Colonic mucosa (tissue), 4 donors: ENCODE measurements around the gene SLC19A1. TPM values are rescaled to one million over a fixed set of nuclear protein-coding genes. Genes with fewer than 3 reads are reported as not detected.
A peak's percentile ranks its signal among the peaks of the same experiment; 100 is the strongest.

Source experiments
- DNase-seq: peaks from one replicate; pipeline ENCODE4 v3.0.0-alpha.2; 2020
- H3K27ac ChIP-seq: fragments of 200-600 bp; one replicate; pipeline ENCODE4 v1.8.0; 2021
- H3K27me3 ChIP-seq: fragments of 200-600 bp; one replicate; pipeline ENCODE4 v1.8.0; 2021
- H3K36me3 ChIP-seq: fragments of 200-600 bp; one replicate; pipeline ENCODE4 v1.8.0; 2021
- H3K4me1 ChIP-seq: fragments of 200-600 bp; one replicate; pipeline ENCODE4 v1.8.0; 2021; ENCODE audit warnings: mild to moderate bottlenecking
- H3K4me3 ChIP-seq: fragments of 200-600 bp; one replicate; pipeline ENCODE4 v1.8.0; 2021
- H3K9ac ChIP-seq, 2 donors: one replicate each; pipeline ENCODE4 v1.7.0; 2013; ENCODE audit warnings: control low read depth in 2 of 2, low read depth in 2 of 2, low read length in 2 of 2
- H3K9me3 ChIP-seq: fragments of 200-600 bp; one replicate; pipeline ENCODE4 v1.8.0; 2021
- intact Hi-C: fragments of 100-400 bp; cut with DNase I; formaldehyde crosslinking; loops from one replicate; pipeline ENCODE4 v1.14.1; 2022
- total RNA-seq, 2 donors: library from RNA; stranded (reverse); fragmentation: NEBNext Ultra II Directional in 1 of 2; extraction: Animal tissue kit (Norgen Biotek cat#: 25700) in 1 of 2; gene quantifications; one replicate each; pipeline ENCODE4 v1.2.1, GENCODE V29; 2021
- TF ChIP-seq, protein P1 (sequence below): fragments of 200-600 bp; IDR thresholded peaks from one replicate; pipeline ENCODE4 v1.8.0; 2022; ENCODE audit warnings: antibody characterized with exemption, mild to moderate bottlenecking
- donor health status: healthy.
- donor health status: DM: no; HTN: no; CAD: no.
- donor health status: DM: no; HTN: no; CAD: no.

SLC19A1 gene
- total RNA-seq, 2 donors from 2014 or later = 10.7 to 25.3 TPM

DNA sequence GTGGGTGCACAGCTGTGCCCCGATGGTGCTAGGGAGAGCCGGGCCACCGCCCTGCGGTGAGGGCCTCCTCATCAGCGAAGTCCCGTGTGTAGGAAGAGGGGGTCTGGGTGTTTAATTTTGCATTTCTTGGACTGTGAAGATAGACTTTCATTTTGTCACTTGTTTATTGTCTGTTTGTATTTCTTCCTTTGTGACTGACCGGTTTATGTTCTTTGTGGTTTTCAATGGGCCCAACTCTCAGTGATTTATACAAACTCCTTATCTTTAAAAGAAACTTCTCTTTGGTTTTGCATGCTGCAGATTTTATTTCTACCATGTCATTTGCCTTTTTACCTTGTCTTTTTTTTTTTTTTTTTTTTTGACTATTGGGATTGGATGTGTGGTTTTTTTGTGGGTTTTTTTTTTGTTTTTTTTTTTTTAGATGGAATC, 72.1 kb downstream of the SLC19A1 start:
- Histone ChIP-seq H3K36me3 (no peaks in the 10 kb centered on the region), H3K9me3 (no peaks in the 10 kb centered on the region), H3K9ac (peak overlapping the region in 1 of 2 donors; percentile 21), H3K4me1 (no peaks in the 10 kb centered on the region), H3K27ac (no peak overlapping the region), H3K27me3 (no peaks in the 10 kb centered on the region), H3K4me3 (no peak overlapping the region)
- DNase-seq = no peak
- TF ChIP-seq, protein P1, sequence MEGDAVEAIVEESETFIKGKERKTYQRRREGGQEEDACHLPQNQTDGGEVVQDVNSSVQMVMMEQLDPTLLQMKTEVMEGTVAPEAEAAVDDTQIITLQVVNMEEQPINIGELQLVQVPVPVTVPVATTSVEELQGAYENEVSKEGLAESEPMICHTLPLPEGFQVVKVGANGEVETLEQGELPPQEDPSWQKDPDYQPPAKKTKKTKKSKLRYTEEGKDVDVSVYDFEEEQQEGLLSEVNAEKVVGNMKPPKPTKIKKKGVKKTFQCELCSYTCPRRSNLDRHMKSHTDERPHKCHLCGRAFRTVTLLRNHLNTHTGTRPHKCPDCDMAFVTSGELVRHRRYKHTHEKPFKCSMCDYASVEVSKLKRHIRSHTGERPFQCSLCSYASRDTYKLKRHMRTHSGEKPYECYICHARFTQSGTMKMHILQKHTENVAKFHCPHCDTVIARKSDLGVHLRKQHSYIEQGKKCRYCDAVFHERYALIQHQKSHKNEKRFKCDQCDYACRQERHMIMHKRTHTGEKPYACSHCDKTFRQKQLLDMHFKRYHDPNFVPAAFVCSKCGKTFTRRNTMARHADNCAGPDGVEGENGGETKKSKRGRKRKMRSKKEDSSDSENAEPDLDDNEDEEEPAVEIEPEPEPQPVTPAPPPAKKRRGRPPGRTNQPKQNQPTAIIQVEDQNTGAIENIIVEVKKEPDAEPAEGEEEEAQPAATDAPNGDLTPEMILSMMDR = no peak
- intact Hi-C loops = no loop called here

- Histone ChIP-seq H3K4me3 (no peak overlapping the region), H3K27ac (no peak overlapping the region), H3K27me3 (no peaks in the 10 kb centered on the region), H3K4me1 (no peaks in the 10 kb centered on the region), H3K36me3 (no peaks in the 10 kb centered on the region), H3K9me3 (no peaks in the 10 kb centered on the region), H3K9ac (peak overlapping the region in 1 of 2 donors; percentile 21)
- DNase-seq = no peak
- TF ChIP-seq, protein P1 = no peak
- intact Hi-C loops = no loop called here
These were observed 72.8 kb downstream of the SLC19A1 start for GRCh38 chr21:45469273-45470086.

GRCh38 chr21:45468971-45469272, 73.3 kb downstream of the SLC19A1 start:
- Histone ChIP-seq H3K9ac (no peak overlapping the region), H3K9me3 (no peaks in the 10 kb centered on the region), H3K4me1 (no peaks in the 10 kb centered on the region), H3K4me3 (no peak overlapping the region), H3K36me3 (no peaks in the 10 kb centered on the region), H3K27ac (no peak overlapping the region), H3K27me3 (no peaks in the 10 kb centered on the region)
- intact Hi-C loops = no loop called here
- TF ChIP-seq, protein P1 = no peak
- no peak for DNase-seq

- no peaks in the 10 kb centered on the region for H3K9me3 ChIP-seq
- no peaks in the 10 kb centered on the region for H3K4me1 ChIP-seq
- no peak for DNase-seq
- intact Hi-C loops = no loop called here
- no peak overlapping the region for H3K9ac ChIP-seq
- H3K27ac ChIP-seq = no peak overlapping the region
- TF ChIP-seq, protein P1 = no peak
- H3K27me3 ChIP-seq = no peaks in the 10 kb centered on the region
- no peak overlapping the region for H3K4me3 ChIP-seq
- H3K36me3 ChIP-seq = no peaks in the 10 kb centered on the region
These were observed 73.9 kb downstream of the SLC19A1 start for GRCh38 chr21:45468051-45468970.

DNA sequence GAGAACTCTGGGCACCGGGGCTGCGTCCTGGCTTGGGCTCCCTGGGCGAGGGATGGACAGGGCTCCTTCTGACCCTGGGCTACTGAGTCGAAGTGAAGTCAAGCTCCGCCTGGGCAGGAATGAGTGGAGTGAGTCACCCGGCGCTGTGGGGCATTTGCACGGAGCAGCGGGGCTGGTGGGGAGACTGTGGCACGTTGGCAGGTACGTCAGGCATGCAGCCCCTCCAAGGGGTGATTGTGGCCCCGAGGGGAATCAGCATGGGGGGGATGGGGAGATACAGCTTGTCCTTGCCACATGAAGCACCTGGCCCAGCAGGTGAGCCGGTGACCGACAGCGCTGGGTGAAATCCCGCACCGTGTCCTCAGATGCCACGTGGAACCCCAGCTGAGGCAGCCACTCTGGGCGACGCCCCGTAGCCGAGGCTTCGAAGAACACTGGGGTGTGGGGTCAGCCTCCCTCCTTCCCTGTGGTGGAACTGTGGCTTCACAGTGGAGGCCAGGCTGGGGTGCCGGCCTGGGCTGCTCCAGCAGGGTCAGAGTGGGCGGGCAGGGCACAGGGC, 74.9 kb downstream of the SLC19A1 start:
- H3K4me1 ChIP-seq = no peaks in the 10 kb centered on the region
- no peak overlapping the region for H3K27ac ChIP-seq
- DNase-seq = no peak
- intact Hi-C loops = no loop called here
- no peaks in the 10 kb centered on the region for H3K27me3 ChIP-seq
- TF ChIP-seq, protein P1 = no peak
- no peak overlapping the region for H3K4me3 ChIP-seq
- no peaks in the 10 kb centered on the region for H3K9me3 ChIP-seq
- no peak overlapping the region for H3K9ac ChIP-seq
- no peaks in the 10 kb centered on the region for H3K36me3 ChIP-seq
